ENCODE measurements around the gene ZFYVE16.
"Not testable (repeated sequence)": the region's sequence is repeated elsewhere in the genome, so short reads cannot be mapped to it uniquely, and the experiment has no call there.

ZFYVE16 gene

GRCh38 chr5:80374188-80374587 is 33.7 kb upstream of the ZFYVE16 start:
- no peak overlapping the region for H3K27ac ChIP-seq
- TF ChIP-seq ZFX (IDR thresholded peaks at IDR 0.05): no peak
- no peak for TF ChIP-seq CTCF (conservative IDR thresholded peaks at IDR 0.05)

GRCh38 chr5:80376557-80376956 is 31.3 kb upstream of the ZFYVE16 start:
- TF ChIP-seq ZFX (IDR thresholded peaks at IDR 0.05): no peak
- TF ChIP-seq CTCF (conservative IDR thresholded peaks at IDR 0.05): no peak
- no peak overlapping the region for H3K27ac ChIP-seq

- TF ChIP-seq ZFX (IDR thresholded peaks at IDR 0.05) (no peak), CTCF (conservative IDR thresholded peaks at IDR 0.05) (no peak)
- H3K27ac ChIP-seq: no peak overlapping the region
Observed at GRCh38 chr5:80382488-80382887, 25.4 kb upstream of the ZFYVE16 start.

GRCh38 chr5:80387063-80387768 is 20.6 kb upstream of the ZFYVE16 start:
- TF ChIP-seq CTCF (conservative IDR thresholded peaks at IDR 0.05) (no peak), ZFX (IDR thresholded peaks at IDR 0.05) (no peak)
- no peak overlapping the region for H3K27ac ChIP-seq

DNA sequence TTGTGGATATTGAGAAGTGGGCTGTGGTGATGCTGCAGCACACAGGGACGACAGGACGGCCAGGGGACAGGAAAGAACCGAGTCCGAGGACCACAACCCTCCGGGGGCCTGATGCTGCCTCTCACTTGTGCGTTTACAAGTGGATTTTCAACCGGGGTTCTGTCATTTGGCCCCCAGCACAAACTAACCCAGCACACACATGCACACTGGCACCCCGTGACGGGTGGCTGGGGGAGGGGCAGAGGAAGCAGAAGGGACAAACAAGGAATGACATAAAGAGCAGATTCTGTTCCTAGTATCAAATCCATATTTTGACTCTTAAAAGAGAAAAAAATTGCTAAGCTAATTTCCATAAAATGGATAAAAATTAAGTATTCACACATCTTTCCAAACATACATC is 18.3 kb upstream of the ZFYVE16 start:
- TF ChIP-seq ZFX (IDR thresholded peaks at IDR 0.05): no peak
- TF ChIP-seq CTCF (conservative IDR thresholded peaks at IDR 0.05): no peak
- H3K27ac ChIP-seq: no peak overlapping the region

DNA sequence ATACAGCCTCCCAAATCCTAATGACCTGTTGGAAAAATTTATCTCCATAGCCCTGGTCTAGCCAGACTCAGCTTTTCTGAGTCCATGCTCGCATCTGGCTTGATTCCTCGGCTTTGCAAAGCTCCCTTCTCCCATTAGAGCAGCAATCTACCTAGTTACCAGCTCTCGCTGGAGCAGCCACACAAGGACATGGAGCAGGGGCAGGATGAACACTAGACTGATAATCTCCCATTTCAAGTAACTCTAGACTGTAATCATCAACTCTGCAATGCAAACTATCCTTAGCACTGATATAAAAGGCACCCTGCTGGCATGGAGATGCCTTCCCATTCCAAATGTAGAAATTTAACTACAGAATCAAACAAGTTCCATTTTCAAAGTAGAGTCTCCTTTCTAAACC is 17.5 kb upstream of the ZFYVE16 start:
- not testable (repeated sequence) for H3K27ac ChIP-seq

- not testable (repeated sequence) for H3K27ac ChIP-seq
Observed at GRCh38 chr5:80391267-80391666, 16.6 kb upstream of the ZFYVE16 start.

GRCh38 chr5:80399526-80400239 is 8.2 kb upstream of the ZFYVE16 start:
- TF ChIP-seq CTCF (conservative IDR thresholded peaks at IDR 0.05) (no peak), ZFX (IDR thresholded peaks at IDR 0.05) (no peak)

DNA sequence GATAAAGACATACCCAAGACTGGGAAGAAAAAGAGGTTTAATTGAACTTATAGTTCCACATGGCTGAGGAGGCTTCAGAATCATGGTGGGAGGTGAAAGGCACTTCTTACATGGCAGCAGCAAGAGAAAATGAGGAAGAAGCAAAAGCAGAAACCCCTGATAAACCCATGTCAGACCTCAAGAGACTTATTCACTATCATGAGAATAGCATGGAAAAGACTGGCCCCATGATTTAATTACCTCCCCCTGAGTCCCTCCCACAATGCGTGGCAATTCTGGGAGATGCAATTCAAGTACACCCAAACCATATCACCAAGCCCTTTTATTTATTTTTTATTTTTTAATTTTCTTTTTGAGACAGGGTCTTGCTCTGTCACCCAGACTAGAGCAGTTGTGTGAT is 7.5 kb upstream of the ZFYVE16 start:
- not testable (repeated sequence) for H3K27ac ChIP-seq

More at GRCh38 chr5:80399526-80400239, 8.2 kb upstream of the ZFYVE16 start:
- no peak overlapping the region for H3K27ac ChIP-seq

Data from C4-2B (cell line).